ENCODE data around the gene KLRC4.
"Not testable (repeated sequence)": the region's sequence is repeated elsewhere in the genome, so short reads cannot be mapped to it uniquely, and the experiment has no call there.

Gene KLRC4

DNA sequence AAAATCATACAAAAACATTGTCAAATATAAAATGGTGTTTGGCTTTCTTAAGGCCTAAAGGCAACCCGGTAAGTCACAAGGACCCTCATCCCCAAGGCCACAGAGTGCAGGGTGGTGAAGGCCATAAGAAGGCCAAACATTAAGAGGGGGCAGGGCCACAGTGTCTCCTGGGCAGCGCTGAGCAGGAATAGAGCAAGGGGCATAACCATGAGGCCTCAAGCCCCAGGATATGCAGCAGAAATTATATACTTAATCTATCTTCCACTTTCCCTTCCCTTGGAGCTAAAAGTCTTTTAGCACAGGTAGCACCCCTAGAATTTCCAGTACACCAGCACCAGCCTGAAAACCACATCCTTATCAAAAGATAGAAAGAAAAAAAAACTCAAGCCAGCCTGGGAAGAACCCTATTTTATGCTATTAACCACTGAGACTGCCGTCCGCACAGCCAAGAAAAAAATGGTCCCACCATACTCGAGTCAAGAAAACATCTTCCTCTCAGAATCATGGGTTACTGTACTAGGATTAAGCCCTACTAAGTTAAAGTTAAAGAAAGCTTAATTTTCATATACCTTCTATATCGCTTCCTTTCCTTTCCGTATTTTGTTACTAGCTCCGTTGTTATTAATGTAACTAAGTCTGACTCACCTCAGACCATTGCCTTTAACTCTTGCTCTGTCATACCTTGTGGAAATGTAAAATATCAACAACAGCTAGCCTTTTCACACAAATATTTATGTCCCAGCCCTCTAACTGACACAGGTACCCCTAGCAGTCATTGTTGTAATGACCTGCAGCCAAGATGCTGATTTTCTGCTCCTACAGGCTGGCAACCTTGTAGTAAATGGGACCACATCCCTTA lies 39.8 kb downstream of the KLRC4 start:
- no peak for DNase-seq (ENCODE audit: low read depth, low spot score)
- TF ChIP-seq, protein P1, sequence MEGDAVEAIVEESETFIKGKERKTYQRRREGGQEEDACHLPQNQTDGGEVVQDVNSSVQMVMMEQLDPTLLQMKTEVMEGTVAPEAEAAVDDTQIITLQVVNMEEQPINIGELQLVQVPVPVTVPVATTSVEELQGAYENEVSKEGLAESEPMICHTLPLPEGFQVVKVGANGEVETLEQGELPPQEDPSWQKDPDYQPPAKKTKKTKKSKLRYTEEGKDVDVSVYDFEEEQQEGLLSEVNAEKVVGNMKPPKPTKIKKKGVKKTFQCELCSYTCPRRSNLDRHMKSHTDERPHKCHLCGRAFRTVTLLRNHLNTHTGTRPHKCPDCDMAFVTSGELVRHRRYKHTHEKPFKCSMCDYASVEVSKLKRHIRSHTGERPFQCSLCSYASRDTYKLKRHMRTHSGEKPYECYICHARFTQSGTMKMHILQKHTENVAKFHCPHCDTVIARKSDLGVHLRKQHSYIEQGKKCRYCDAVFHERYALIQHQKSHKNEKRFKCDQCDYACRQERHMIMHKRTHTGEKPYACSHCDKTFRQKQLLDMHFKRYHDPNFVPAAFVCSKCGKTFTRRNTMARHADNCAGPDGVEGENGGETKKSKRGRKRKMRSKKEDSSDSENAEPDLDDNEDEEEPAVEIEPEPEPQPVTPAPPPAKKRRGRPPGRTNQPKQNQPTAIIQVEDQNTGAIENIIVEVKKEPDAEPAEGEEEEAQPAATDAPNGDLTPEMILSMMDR (IDR thresholded peaks at IDR 0.05; ENCODE audit: low read depth, low read length): no peak
- no peak overlapping the region for H3K4me3 ChIP-seq (ENCODE audit: low read depth, low read length)
- in situ Hi-C loops (cut with HindIII; ENCODE audit: low sequenced_read_pairs): no loop called here

DNA sequence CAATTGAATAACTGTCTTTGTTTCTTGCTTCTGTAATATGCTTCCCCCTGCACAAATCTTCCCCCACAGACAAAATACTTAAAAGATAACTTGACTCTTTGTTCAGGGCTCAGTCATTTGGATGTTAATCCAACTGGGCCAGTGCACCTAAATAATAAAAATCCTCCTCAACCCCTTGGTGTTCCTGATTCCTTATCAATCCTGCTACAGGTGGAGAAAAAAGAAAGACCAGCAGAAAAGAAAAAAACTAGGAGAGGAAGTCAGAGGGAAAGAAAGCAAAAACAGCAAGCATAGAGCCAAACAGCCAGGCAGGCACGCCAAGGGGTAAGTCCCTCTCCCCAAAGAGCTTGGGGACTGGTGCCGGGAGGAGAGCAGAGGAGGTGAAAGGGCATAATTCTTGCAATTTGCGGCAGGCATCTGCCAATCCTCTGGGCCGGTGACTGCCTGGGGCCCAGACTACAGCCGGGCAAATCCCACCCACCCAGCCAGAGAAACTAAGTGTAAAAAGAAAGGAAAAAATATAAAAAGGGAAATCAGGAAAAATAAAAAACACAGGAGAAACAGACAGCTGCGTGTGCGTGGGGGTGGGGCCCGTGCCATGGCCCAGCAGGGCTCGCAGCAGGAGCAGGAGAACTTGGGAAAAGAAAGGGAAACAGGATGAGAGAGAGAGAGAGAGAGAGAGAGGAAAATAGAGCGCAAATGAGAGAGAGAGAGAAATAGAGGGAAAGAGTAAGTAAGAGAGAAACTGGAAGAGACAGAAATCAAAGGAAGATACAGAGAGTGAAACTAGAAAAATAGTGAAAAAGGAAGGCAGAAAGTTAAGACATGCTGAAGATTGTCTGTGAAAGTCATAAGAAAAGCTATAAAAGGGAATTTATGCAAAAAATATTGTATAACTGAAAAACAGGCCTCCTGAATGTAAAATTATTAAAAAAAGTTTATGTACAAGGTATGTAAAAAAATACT lies 41.1 kb downstream of the KLRC4 start:
- no peak overlapping the region for H3K4me3 ChIP-seq (ENCODE audit: low read depth, low read length)
- in situ Hi-C loops (cut with HindIII; ENCODE audit: low sequenced_read_pairs): no loop called here
- DNase-seq (ENCODE audit: low read depth, low spot score): no peak
- TF ChIP-seq, protein P1 (IDR thresholded peaks at IDR 0.05; ENCODE audit: low read depth, low read length): no peak

DNA sequence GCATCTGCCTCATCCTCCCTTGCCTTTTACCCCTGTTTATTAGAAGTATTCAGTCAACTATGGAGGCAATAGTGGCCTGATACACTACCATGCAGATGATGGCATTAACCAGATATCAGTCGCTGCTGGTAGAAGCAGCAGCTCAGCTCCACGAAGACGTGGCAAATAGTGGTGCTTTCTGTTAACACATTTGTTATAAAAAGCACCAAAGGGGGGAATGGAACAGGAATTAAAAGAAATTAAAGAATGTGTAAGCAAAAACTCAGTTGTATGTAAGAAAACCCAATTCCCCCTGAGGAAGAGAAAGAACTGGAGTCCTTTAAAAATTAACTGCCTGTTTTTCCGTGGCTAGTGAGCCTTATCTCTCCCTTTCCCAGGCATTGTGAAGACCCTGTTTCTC lies 41.8 kb downstream of the KLRC4 start:
- H3K4me3 ChIP-seq (ENCODE audit: low read depth, low read length); in situ Hi-C loops (cut with HindIII; ENCODE audit: low sequenced_read_pairs); DNase-seq (ENCODE audit: low read depth, low spot score): not testable (repeated sequence)

DNA sequence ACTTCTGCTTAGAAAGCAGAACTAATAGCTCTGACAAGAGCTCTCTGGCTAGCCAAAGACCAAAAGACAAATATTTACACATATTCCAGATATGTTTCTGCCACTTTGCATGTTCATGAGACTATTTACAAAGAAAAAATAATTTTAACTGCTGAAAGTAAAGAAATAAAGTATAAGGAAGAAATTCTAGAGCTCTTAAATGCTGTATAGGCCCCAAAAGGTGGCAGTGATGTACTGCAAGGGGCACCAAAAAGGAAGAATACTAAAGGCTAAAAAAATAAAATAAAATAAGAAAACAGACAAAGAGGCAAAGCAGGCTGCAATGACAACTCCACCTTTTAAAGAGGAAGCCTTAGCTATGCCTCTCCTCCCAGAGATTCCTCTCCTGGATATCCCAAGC lies 42.7 kb downstream of the KLRC4 start:
- in situ Hi-C loops (cut with HindIII; ENCODE audit: low sequenced_read_pairs): no loop called here
- H3K4me3 ChIP-seq (ENCODE audit: low read depth, low read length): no peak overlapping the region
- peak; percentile 61 for DNase-seq (ENCODE audit: low read depth, low spot score)
- TF ChIP-seq, protein P1 (IDR thresholded peaks at IDR 0.05; ENCODE audit: low read depth, low read length): peak; percentile 36

DNA sequence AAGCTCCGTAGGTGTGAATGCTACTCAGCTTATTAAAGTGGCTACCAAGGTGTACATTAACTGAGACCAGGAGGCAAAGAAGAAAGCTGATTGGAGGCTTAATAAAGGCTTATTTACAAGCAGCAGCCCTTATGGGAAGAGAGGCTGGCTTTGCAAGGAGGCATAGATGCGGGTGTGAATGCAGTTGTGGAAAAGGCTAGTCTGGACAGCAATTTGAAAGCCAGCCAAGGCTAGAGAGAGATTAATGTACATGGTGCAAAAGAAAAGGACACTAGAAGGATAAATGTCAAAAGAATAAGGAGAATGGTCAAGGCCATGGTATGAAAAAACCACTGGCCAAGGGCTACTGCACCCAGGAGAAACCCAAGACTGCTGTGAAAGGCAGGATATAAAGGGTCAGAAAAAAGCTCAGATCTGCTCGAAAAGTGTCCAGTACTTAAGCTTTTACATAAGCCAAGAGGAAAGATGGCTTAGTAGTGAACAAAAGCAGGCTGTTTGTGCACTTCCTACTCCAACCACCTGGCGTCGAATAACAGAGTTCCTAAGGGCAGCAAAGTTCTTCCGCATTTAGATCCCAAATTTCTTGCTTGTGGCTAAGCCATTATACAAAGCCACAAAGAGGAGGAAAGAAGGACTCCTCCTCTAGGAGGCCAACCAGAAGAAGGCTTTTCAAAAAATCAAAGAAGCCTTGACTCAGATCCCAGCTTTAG lies 43.7 kb downstream of the KLRC4 start:
- in situ Hi-C loops (cut with HindIII; ENCODE audit: low sequenced_read_pairs): no loop called here
- DNase-seq (ENCODE audit: low read depth, low spot score): peak; percentile 35
- TF ChIP-seq, protein P1 (IDR thresholded peaks at IDR 0.05; ENCODE audit: low read depth, low read length): peak; percentile 12
- H3K4me3 ChIP-seq (ENCODE audit: low read depth, low read length): peak overlapping the region; percentile 56

DNA sequence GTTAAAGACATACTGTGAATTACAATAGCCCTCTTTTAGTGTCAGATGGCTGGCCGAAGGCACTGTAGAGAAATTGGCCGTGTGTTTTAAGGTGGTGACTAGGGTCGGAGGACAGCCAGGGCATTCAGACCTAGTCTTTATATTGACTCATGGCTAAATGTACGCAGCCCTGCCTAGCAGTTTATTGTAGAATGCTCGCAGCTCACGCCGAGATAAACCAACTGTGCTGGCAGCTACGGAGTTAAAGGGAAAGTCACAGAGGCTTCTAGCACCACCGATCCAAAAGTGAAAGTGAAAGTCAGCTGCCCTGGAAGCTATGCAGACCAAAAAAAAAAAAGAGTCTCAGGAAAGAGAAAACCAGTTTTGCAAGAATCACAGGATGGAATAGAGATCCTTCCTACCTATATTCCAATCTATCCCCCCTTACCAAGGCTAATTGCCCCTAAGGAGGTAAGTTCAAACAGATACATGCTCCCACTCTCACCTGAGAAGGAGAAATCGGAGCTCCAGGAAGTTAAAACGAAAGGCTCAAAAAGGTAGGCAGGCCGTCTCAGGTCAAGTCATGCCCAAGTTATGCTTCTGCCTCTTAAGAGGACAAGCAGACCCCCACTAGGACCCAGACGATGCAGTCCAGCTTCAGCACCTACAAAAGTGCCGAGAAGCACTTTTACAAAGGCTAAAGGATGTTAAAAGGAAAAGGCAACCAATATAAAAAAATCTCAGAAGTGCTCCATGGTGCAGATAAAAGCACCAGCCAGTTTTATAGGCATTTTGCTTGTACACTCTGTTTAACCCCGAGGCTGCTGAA lies 44.5 kb downstream of the KLRC4 start:
- H3K4me3 ChIP-seq (ENCODE audit: low read depth, low read length): peak overlapping the region; percentile 56
- in situ Hi-C loops (cut with HindIII; ENCODE audit: low sequenced_read_pairs): no loop called here
- DNase-seq (ENCODE audit: low read depth, low spot score): peak; percentile 89
- TF ChIP-seq, protein P1 (IDR thresholded peaks at IDR 0.05; ENCODE audit: low read depth, low read length): no peak

Data from astrocyte of the spinal cord (primary cell).